ENCODE results near the gene SIRT2. TPM values are rescaled to one million over a fixed set of nuclear protein-coding genes. Genes with fewer than 3 reads are reported as not detected.

The SIRT2 gene
- total and polyA plus RNA-seq, 2 of the 8 experiments (the other 6 are each of a cell fraction or from before 2014, with no cell fraction given), result 6.5 to 10.0 TPM

GRCh38 chr19:38843175-38843758 is 56.2 kb downstream of the SIRT2 start:
- no peak overlapping the region for H2BK15ac ChIP-seq (ENCODE audit: low read length)
- ChIA-PET POLR2A (ENCODE audit: partially characterized antibody) (interaction anchor here (0.7 to 8.3 kb wide), 11 partner anchors 9 to 91 kb away, joined by 3 to 376 read pairs (median 4); partner anchors contain the start of genes ECH1 and RINL), CTCF (ENCODE audit: partially characterized antibody) (interaction anchor here (1.3 kb wide), 1 partner anchor 8 kb away, joined by 4 read pairs; no protein-coding TSS in a partner anchor)
- H3K56ac ChIP-seq (replicated peaks; ENCODE audit: insufficient read length, low read depth, low read length), result no peak overlapping the region
- DNase-seq (ENCODE audit: low read depth in 1 of 2, low spot score in 2 of 2) (no peak), FAIRE-seq (no peak)
- H2BK120ac ChIP-seq (replicated peaks; ENCODE audit: low read depth, low read length), result no peak overlapping the region
- H2BK12ac ChIP-seq (ENCODE audit: low read depth, low read length), result no peak overlapping the region
- H4K20me1 ChIP-seq (replicated peaks in 1 of 2; ENCODE audit: control insufficient read depth in 1 of 2, insufficient read depth in 2 of 2, low read length in 2 of 2), result peaks cover 46 to 60% of the 10 kb centered on the region in 2 experiments
- no peak overlapping the region for H3K18ac ChIP-seq (ENCODE audit: extremely low read depth, low read length)
- no peaks in the 10 kb centered on the region; a peak in 1 of 7 replicates for H3K27me3 ChIP-seq (replicated peaks in 1 of 4; ENCODE audit: control insufficient read depth in 3 of 4, extremely low read depth in 1 of 4, insufficient read depth in 3 of 4, low read length in 3 of 4)
- no peaks in the 10 kb centered on the region for H3K9me3 ChIP-seq (ENCODE audit: insufficient read depth in 2 of 2, low read depth in 1 of 2, low read length in 1 of 2)
- H3K36me3 ChIP-seq (ENCODE audit: control insufficient read depth in 2 of 4, insufficient read depth in 4 of 4, low read length in 3 of 4), result peaks cover 80 to 100% (median 94%) of the 10 kb centered on the region in 4 experiments
- peaks cover 1% of the 10 kb centered on the region; the same call in 1 of the 2 replicates for H3K23me2 ChIP-seq (ENCODE audit: low read depth, low read length)
- no peak overlapping the region for H4K8ac ChIP-seq (ENCODE audit: extremely low read depth, insufficient read depth, low read length)
- H3K4me3 ChIP-seq (ENCODE audit: extremely low read depth in 1 of 4, insufficient read depth in 2 of 4, low read depth in 3 of 4, low read length in 4 of 4), result no peak overlapping the region
- no peak overlapping the region for H4K91ac ChIP-seq (replicated peaks; ENCODE audit: insufficient read length, low read length)
- peaks cover 14 to 67% of the 10 kb centered on the region in 2 experiments for H3K79me2 ChIP-seq (ENCODE audit: control insufficient read depth in 1 of 2, insufficient read depth in 2 of 2, low read length in 2 of 2)
- H3K4me2 ChIP-seq (ENCODE audit: insufficient read depth in 1 of 2, low read depth in 2 of 2, low read length in 2 of 2), result no peak overlapping the region
- no peak overlapping the region for H3K4ac ChIP-seq (replicated peaks; ENCODE audit: insufficient read length, low read depth, low read length)
- WGBS, 2 experiments (ENCODE audit: extremely low coverage in 1 of 2, insufficient coverage in 1 of 2, insufficient read length in 1 of 2, insufficient replicate concordance in 2 of 2, low coverage in 1 of 2, low lambda C conversion rate in 2 of 2, missing lambda C conversion rate in 1 of 2), result 94% methylated on average over 9 of the region's 9 CpGs; no CpG with 5 or more reads in 1 of the 2 experiments
- H3K9ac ChIP-seq (replicated peaks in 1 of 4; ENCODE audit: extremely low read depth in 1 of 4, low read depth in 3 of 4, low read length in 3 of 4), result no peak overlapping the region
- H3K14ac ChIP-seq (ENCODE audit: insufficient read length), result no peak overlapping the region
- no peak overlapping the region for H3K27ac ChIP-seq (ENCODE audit: low read depth, low read length)
- no peak overlapping the region for H2AFZ ChIP-seq (ENCODE audit: low read length)
- no peak overlapping the region for H2AK5ac ChIP-seq (ENCODE audit: low read depth, low read length)
- no peak overlapping the region for H4K5ac ChIP-seq (ENCODE audit: insufficient read length, low read depth, low read length)
- peak; percentile 85 for TF ChIP-seq POLR2AphosphoS5 (IDR thresholded peaks at IDR 0.05; ENCODE audit: low read depth, low read length)
- TF ChIP-seq SP1 (IDR thresholded peaks at IDR 0.05; ENCODE audit: low read depth, low read length), result no peak
- no peak for TF ChIP-seq ASH2L (IDR thresholded peaks at IDR 0.05; ENCODE audit: low read length)
- TF ChIP-seq POLR2A (IDR thresholded peaks at IDR 0.05; ENCODE audit: control extremely low read depth in 1 of 2, low read depth in 2 of 2, low read length in 2 of 2), result 0 out of 3 replicates have a peak, but pooled peaks of 1 of the 2 experiments have one; percentile 53
- TF ChIP-seq KDM5A (IDR thresholded peaks at IDR 0.05; ENCODE audit: low read length), result no peak
- TF ChIP-seq JUND (IDR thresholded peaks at IDR 0.05; ENCODE audit: low read length), result no peak
- TF ChIP-seq CREB1 (IDR thresholded peaks at IDR 0.05), result no peak
- TF ChIP-seq FOSL1 (IDR thresholded peaks at IDR 0.05; ENCODE audit: insufficient read depth, low read depth, low read length), result no peak
- TF ChIP-seq RFX5 (IDR thresholded peaks at IDR 0.05; ENCODE audit: borderline replicate concordance, low read depth, low read length), result no peak
- TF ChIP-seq RNF2 (IDR thresholded peaks at IDR 0.05; ENCODE audit: borderline replicate concordance, low read depth, low read length, missing control alignments, poor library complexity, severe bottlenecking), result no peak
- H3K79me1 ChIP-seq (ENCODE audit: low read depth, low read length), result peaks cover 15% of the 10 kb centered on the region; the same call in 1 of the 2 replicates
- H2BK20ac ChIP-seq (ENCODE audit: low read length), result no peak overlapping the region
- H3K4me1 ChIP-seq (replicated peaks in 1 of 4; ENCODE audit: control insufficient read depth in 3 of 4, insufficient read depth in 4 of 4, low read length in 3 of 4), result peaks cover 0 to 6% (median 2%) of the 10 kb centered on the region in 4 experiments; a peak in 4 of 7 replicates
- H3K23ac ChIP-seq (ENCODE audit: insufficient read length), result no peak overlapping the region
- no peak overlapping the region for H2BK5ac ChIP-seq (ENCODE audit: low read depth, low read length)

All from H1 (cell line).